GM12878 (cell line): ENCODE measurements around the gene CSMD2. TPM values are rescaled to one million over a fixed set of nuclear protein-coding genes. Genes with fewer than 3 reads are reported as not detected.

ENCODE experiments used
- ATAC-seq: fragments of 200-7000 bp; cut with Tn5 transposase; 3 replicates; pipeline ENCODE4 v1.9.1; 2020; ENCODE audit warnings: mild to moderate bottlenecking, moderate library complexity
- BruUV-seq: library from RNA; stranded (reverse); fragments of 400-500 nt; replicated peaks from 2 replicates; lab custom pipeline; 2021; lab: Mats Ljungman, UMichigan
- CTCF ChIA-PET: fragments of 300-600 bp; sonication (Branson Sonifier 250); formaldehyde crosslinking; extraction: SDS; loops from one replicate; lab custom pipeline; 2021; ENCODE audit warnings: inconsistent platforms; lab: Yijun Ruan, JAX
- POLR2A ChIA-PET: fragments of 350-600 bp; formaldehyde crosslinking; extraction: SDS; loops from one replicate; lab custom pipeline; 2021; ENCODE audit warnings: inconsistent platforms; lab: Charles Lee
- RAD21 ChIA-PET: fragments of 300-600 bp; sonication (Branson Sonifier 250); formaldehyde crosslinking; loops from one replicate; lab custom pipeline; 2023; ENCODE audit warnings: antibody characterized with exemption; ENCODE audit not compliant: unreplicated experiment; lab: Charles Lee
- SMC1A ChIA-PET: fragments of 300-600 bp; sonication (Branson Sonifier 250); formaldehyde crosslinking; loops from one replicate; lab custom pipeline; 2023; ENCODE audit not compliant: unreplicated experiment, uncharacterized antibody; lab: Charles Lee
- DNase-seq: peaks from one replicate; pipeline ENCODE4 v3.0.0-alpha.2; 2011; ENCODE audit warnings: low read depth, low spot score
- FAIRE-seq: peaks from 3 replicates; lab custom pipeline; 2011; peaks lifted over from hg19 to GRCh38; lab: Jason Lieb, UNC
- H2AFZ ChIP-seq: 2 replicates; pipeline ENCODE4 v1.6.0; 2011; ENCODE audit warnings: low read depth, low read length, control low read depth; ENCODE audit not compliant: control insufficient read depth
- H3K27ac ChIP-seq: 2 replicates; pipeline ENCODE4 v1.5.1; 2011; ENCODE audit warnings: control low read depth; ENCODE audit not compliant: control insufficient read depth, insufficient read depth
- H3K27me3 ChIP-seq, 2 experiments: replicated peaks in 1 of 2; 2 replicates each; pipeline versions ENCODE4 v1.6.0 to v1.6.1; 2011; ENCODE audit warnings: low read length in 1 of 2; ENCODE audit not compliant: control insufficient read depth in 2 of 2, insufficient read depth in 2 of 2
- H3K36me3 ChIP-seq, 2 experiments: 2 replicates each; pipeline ENCODE4 v1.5.1; 2011; ENCODE audit warnings: low read length in 1 of 2; ENCODE audit not compliant: control insufficient read depth in 2 of 2, insufficient read depth in 2 of 2
- H3K4me1 ChIP-seq: 2 replicates; pipeline ENCODE4 v1.6.1; 2011; ENCODE audit warnings: mild to moderate bottlenecking, low read length, moderate library complexity, mixed read lengths; ENCODE audit not compliant: control insufficient read depth, insufficient read depth
- H3K4me2 ChIP-seq: 2 replicates; pipeline ENCODE4 v1.6.0; 2011; ENCODE audit warnings: control low read depth; ENCODE audit not compliant: control insufficient read depth, insufficient read depth
- H3K4me3 ChIP-seq: fragments of 200-600 bp; sonication (generic); 2 replicates; pipeline ENCODE4 v1.5.1; 2016
- H3K79me2 ChIP-seq: 2 replicates; pipeline ENCODE4 v1.6.0; 2011; ENCODE audit warnings: low read length; ENCODE audit not compliant: control insufficient read depth, insufficient read depth
- H3K9ac ChIP-seq: 2 replicates; pipeline ENCODE4 v1.8.0; 2011; ENCODE audit warnings: low read length, control low read depth, mixed read lengths; ENCODE audit not compliant: control insufficient read depth, insufficient read depth
- H3K9me3 ChIP-seq: replicated peaks from 3 replicates; pipeline ENCODE4 v1.5.1; 2011; ENCODE audit warnings: mild to moderate bottlenecking, low read length; ENCODE audit not compliant: control insufficient read depth, insufficient read depth
- H4K20me1 ChIP-seq: 2 replicates; pipeline ENCODE4 v1.6.0; 2011; ENCODE audit not compliant: control insufficient read depth, insufficient read depth
- CBFB ChIP-seq: IDR thresholded peaks from 2 replicates; pipeline ENCODE4 v1.6.1; 2016; ENCODE audit warnings: antibody characterized with exemption, low read depth
- CHD1 ChIP-seq: IDR thresholded peaks from 2 replicates; pipeline ENCODE4 v1.6.1; 2012; ENCODE audit warnings: low read depth, low read length, improper control_type of control experiment
- EZH2 ChIP-seq: IDR thresholded peaks from 2 replicates; pipeline ENCODE4 v1.6.1; 2012; ENCODE audit warnings: low read depth, mild to moderate bottlenecking, control low read depth, inconsistent platforms, low read length, borderline replicate concordance; ENCODE audit not compliant: control insufficient read depth
- IKZF1 ChIP-seq: fragments of 450-650 bp; conservative IDR thresholded peaks from 2 replicates; pipeline ENCODE4 v1.6.1; 2017; ENCODE audit warnings: antibody characterized with exemption, mild to moderate bottlenecking
- IRF4 ChIP-seq: IDR thresholded peaks from 2 replicates; pipeline ENCODE4 v1.6.1; 2011; ENCODE audit warnings: low read depth, low read length
- PML ChIP-seq: IDR thresholded peaks from 2 replicates; pipeline ENCODE4 v1.6.1; 2012; ENCODE audit warnings: low read length, inconsistent platforms
- POLR2A ChIP-seq: IDR thresholded peaks from 2 replicates; pipeline ENCODE4 v1.6.1; 2011; ENCODE audit warnings: low read depth, mild to moderate bottlenecking, low read length
- WGBS: methylation state at CpG from one replicate; pipeline ENCODE4 v1.1.6; 2016; ENCODE audit warnings: low lambda C conversion rate; ENCODE audit not compliant: insufficient replicate concordance, insufficient coverage; ENCODE audit errors: missing lambda C conversion rate; 5-methylcytosine and 5-hydroxymethylcytosine counted together
- in situ Hi-C: fragments of 300-500 bp; cut with MboI; formaldehyde crosslinking; loops from 9 replicates; pipeline ENCODE4 v1.14.3; 2018; ENCODE audit warnings: mixed read lengths
- intact Hi-C: fragments of 100-400 bp; cut with micrococcal nuclease; formaldehyde crosslinking; loops from one replicate; pipeline ENCODE4 v1.14.2; 2022; ENCODE audit not compliant: unreplicated experiment
- polyA plus RNA-seq, 11 experiments: library from polyadenylated mRNA; depleted of rRNA in 4 of 11; unstranded in 6 of 11; stranded (reverse) in 5 of 11; fragments of >200 nt; fragmentation: Nextera tagmentation in 4 of 11; fragmentation: Illumina TruSeq in 1 of 11; extraction: Ambion mirVana in 4 of 11; extraction: Trizol in 1 of 11; gene quantifications; 1 replicate in 1 of 11; 2 replicates in 10 of 11; pipeline versions ENCODE4 v1.2.1 to v1.2.3, GENCODE V29; 2011 to 2016; ENCODE audit warnings: inconsistent platforms in 2 of 11, missing spikeins in 2 of 11, low read depth in 1 of 11
- total RNA-seq, 4 experiments: library from RNA; depleted of rRNA in 3 of 4; stranded (reverse); fragments of >200 nt in 3 of 4; fragmentation: Illumina TruSeq in 1 of 4; extraction: Trizol in 1 of 4; gene quantifications; 2 replicates each; pipeline versions ENCODE4 v1.2.1 to v1.2.3, GENCODE V29; 2013 to 2021
- TF ChIP-seq, protein P1 (sequence below), 3 experiments: IDR thresholded peaks in 2 of 3; conservative IDR thresholded peaks in 1 of 3; 2 replicates each; pipeline ENCODE4 v1.5.1; 2011; ENCODE audit warnings: low read depth in 3 of 3, low read length in 3 of 3, mild to moderate bottlenecking in 3 of 3, control low read depth in 2 of 3, moderate library complexity in 2 of 3, inconsistent platforms in 1 of 3, mixed read lengths in 1 of 3; ENCODE audit not compliant: control insufficient read depth in 2 of 3, insufficient read depth in 1 of 3; ENCODE audit errors: extremely low read depth in 1 of 3
- TF ChIP-seq, protein P2 (sequence below): IDR thresholded peaks from 2 replicates; pipeline ENCODE4 v1.6.1; 2012; ENCODE audit warnings: mild to moderate bottlenecking, low read depth, low read length

Gene CSMD2
- total and polyA plus RNA-seq, 10 of the 15 experiments (the other 5 are each of a cell fraction or from before 2014, with no cell fraction given) = under 0.01 TPM; not detected in 9

DNA sequence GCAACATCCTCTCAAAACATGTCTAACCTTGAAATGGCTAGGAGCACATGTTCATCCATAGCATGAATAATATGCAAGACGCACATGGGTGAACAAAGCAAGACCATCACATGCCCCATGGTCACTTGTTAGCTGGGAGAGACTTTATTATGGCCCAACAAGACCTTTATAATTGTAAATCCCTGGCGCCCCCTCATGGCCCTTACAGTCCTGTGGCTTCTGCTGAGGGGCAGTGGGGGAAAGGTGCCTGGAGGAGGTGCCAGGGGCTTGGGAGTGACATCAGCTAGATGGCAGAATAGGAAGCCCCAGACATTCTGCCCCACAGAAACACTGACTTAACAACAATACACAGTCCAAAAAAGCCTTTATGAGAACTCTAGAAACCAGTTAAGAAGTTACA, 51.7 kb downstream of the CSMD2 start:
- Histone ChIP-seq H3K27me3 (no peaks in the 10 kb centered on the region), H3K27ac (no peak overlapping the region), H3K9me3 (no peaks in the 10 kb centered on the region), H3K4me3 (no peak overlapping the region), H3K79me2 (no peaks in the 10 kb centered on the region), H3K36me3 (no peaks in the 10 kb centered on the region), H3K9ac (no peak overlapping the region), H4K20me1 (no peaks in the 10 kb centered on the region), H3K4me1 (no peaks in the 10 kb centered on the region; the same call in 1 of the 2 replicates), H2AFZ (no peak overlapping the region), H3K4me2 (no peak overlapping the region)
- TF ChIP-seq, protein P1, sequence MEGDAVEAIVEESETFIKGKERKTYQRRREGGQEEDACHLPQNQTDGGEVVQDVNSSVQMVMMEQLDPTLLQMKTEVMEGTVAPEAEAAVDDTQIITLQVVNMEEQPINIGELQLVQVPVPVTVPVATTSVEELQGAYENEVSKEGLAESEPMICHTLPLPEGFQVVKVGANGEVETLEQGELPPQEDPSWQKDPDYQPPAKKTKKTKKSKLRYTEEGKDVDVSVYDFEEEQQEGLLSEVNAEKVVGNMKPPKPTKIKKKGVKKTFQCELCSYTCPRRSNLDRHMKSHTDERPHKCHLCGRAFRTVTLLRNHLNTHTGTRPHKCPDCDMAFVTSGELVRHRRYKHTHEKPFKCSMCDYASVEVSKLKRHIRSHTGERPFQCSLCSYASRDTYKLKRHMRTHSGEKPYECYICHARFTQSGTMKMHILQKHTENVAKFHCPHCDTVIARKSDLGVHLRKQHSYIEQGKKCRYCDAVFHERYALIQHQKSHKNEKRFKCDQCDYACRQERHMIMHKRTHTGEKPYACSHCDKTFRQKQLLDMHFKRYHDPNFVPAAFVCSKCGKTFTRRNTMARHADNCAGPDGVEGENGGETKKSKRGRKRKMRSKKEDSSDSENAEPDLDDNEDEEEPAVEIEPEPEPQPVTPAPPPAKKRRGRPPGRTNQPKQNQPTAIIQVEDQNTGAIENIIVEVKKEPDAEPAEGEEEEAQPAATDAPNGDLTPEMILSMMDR (IDR thresholded peaks at IDR 0.05 in 2 of 3, conservative IDR thresholded peaks at IDR 0.05 in 1 of 3; ENCODE audit: control insufficient read depth in 2 of 3, extremely low read depth in 1 of 3, insufficient read depth in 1 of 3, low read depth in 3 of 3, low read length in 3 of 3) = peak in 1 of 3 experiments; percentile 6; a peak in 1 of 6 replicates
- TF ChIP-seq CBFB = no peak
- BruUV-seq = no TSS peak
- ATAC-seq (no peak), FAIRE-seq (no peak), DNase-seq (no peak)
- RAD21 ChIA-PET = interaction anchor here (2.3 kb wide), 1 partner anchor 50 kb away, joined by 6 read pairs; no protein-coding TSS in a partner anchor
- in situ Hi-C loops (no loop called here), intact Hi-C loops (no loop called here)
- WGBS = 0% methylated on average over 2 of the region's 2 CpGs
- POLR2A ChIA-PET = no interaction called here
- CTCF ChIA-PET = interaction anchor here (0.7 to 2.9 kb wide), 7 partner anchors 8 to 483 kb away, joined by 3 to 21 read pairs (median 3); no protein-coding TSS in a partner anchor
- SMC1A ChIA-PET = interaction anchor here (0.6 kb wide), 1 partner anchor 73 kb away, joined by 3 read pairs; no protein-coding TSS in a partner anchor

DNA sequence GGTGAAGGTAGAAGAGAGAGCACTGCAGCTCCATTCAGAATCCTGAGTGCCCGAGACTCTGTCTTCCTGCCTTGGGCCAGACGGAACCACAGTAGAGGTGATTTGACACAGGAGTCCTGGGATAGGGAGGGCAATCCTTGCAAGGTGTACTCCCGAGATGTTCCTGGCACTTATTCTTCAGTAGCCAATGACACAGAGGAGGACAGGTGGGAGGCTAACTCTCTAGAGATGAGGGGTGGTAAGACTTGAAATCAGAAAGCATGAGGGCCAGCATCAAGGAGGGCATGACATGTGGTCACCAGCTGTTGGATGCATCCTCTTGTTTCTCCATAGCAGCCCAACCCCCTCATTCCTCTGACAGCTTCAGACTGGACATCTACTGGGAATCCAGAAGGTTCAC, 56.3 kb downstream of the CSMD2 start:
- H3K4me3 ChIP-seq = no peak overlapping the region
- RAD21 ChIA-PET = no interaction called here
- SMC1A ChIA-PET = no interaction called here
- H3K27me3 ChIP-seq = no peaks in the 10 kb centered on the region
- no peak overlapping the region for H3K27ac ChIP-seq
- intact Hi-C loops (no loop called here), in situ Hi-C loops (no loop called here)
- ATAC-seq (no peak), FAIRE-seq (no peak), DNase-seq (no peak)
- no peaks in the 10 kb centered on the region; the same call in 1 of the 2 replicates for H3K4me1 ChIP-seq
- no peaks in the 10 kb centered on the region for H3K36me3 ChIP-seq
- H4K20me1 ChIP-seq = no peaks in the 10 kb centered on the region
- CTCF ChIA-PET = no interaction called here
- H3K9me3 ChIP-seq = no peaks in the 10 kb centered on the region
- H3K4me2 ChIP-seq = no peak overlapping the region
- POLR2A ChIA-PET = no interaction called here
- H3K79me2 ChIP-seq = no peaks in the 10 kb centered on the region
- no peak overlapping the region for H3K9ac ChIP-seq
- no TSS peak for BruUV-seq
- no peak overlapping the region for H2AFZ ChIP-seq
- 0% methylated on average over 3 of the region's 3 CpGs for WGBS
- TF ChIP-seq IKZF1 (no peak), PML (no peak), POLR2A (no peak), EZH2 (no peak), CHD1 (no peak), IRF4 (no peak)
- TF ChIP-seq, protein P2, sequence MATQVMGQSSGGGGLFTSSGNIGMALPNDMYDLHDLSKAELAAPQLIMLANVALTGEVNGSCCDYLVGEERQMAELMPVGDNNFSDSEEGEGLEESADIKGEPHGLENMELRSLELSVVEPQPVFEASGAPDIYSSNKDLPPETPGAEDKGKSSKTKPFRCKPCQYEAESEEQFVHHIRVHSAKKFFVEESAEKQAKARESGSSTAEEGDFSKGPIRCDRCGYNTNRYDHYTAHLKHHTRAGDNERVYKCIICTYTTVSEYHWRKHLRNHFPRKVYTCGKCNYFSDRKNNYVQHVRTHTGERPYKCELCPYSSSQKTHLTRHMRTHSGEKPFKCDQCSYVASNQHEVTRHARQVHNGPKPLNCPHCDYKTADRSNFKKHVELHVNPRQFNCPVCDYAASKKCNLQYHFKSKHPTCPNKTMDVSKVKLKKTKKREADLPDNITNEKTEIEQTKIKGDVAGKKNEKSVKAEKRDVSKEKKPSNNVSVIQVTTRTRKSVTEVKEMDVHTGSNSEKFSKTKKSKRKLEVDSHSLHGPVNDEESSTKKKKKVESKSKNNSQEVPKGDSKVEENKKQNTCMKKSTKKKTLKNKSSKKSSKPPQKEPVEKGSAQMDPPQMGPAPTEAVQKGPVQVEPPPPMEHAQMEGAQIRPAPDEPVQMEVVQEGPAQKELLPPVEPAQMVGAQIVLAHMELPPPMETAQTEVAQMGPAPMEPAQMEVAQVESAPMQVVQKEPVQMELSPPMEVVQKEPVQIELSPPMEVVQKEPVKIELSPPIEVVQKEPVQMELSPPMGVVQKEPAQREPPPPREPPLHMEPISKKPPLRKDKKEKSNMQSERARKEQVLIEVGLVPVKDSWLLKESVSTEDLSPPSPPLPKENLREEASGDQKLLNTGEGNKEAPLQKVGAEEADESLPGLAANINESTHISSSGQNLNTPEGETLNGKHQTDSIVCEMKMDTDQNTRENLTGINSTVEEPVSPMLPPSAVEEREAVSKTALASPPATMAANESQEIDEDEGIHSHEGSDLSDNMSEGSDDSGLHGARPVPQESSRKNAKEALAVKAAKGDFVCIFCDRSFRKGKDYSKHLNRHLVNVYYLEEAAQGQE = no peak
